Measurements from ENCODE around the gene COX5B.

- TF ChIP-seq EZH2 (IDR thresholded peaks at IDR 0.05; ENCODE audit: low read length) = no peak
- no peak for TF ChIP-seq CTCF (optimal IDR thresholded peaks at IDR 0.05 in 1 of 3, IDR thresholded peaks at IDR 0.05 in 1 of 3, conservative IDR thresholded peaks at IDR 0.05 in 1 of 3; ENCODE audit: extremely low read depth in 1 of 3, insufficient read depth in 2 of 3, low read length in 3 of 3)
These were observed 12.9 kb downstream of the COX5B start for GRCh38 chr2:97658691-97659157.
